HEK293 (cell line): ENCODE data around the gene CHD2.

ENCODE experiments used
- YY1 ChIP-seq: fragments of 450-650 bp; formaldehyde crosslinking; IDR thresholded peaks from 2 replicates; pipeline ENCODE4 v1.5.1; 2018; ENCODE audit warnings: missing biosample characterization, missing genetic modification characterization
- ZBTB7A ChIP-seq: fragments of 450-650 bp; formaldehyde crosslinking; IDR thresholded peaks from 2 replicates; pipeline ENCODE4 v1.5.1; 2016; ENCODE audit warnings: low read depth, missing biosample characterization, missing genetic modification characterization
- ZNF138 ChIP-seq: fragments of 450-650 bp; formaldehyde crosslinking; IDR thresholded peaks from 2 replicates; pipeline ENCODE4 v1.5.1; 2016; ENCODE audit warnings: missing biosample characterization, missing genetic modification characterization, borderline replicate concordance
- ZNF274 ChIP-seq, 2 experiments: fragments of 200-500 bp in 1 of 2; fragments of 450-650 bp in 1 of 2; sonication (Bioruptor generic) in 1 of 2; formaldehyde crosslinking in 1 of 2; IDR thresholded peaks; 2 replicates each; pipeline versions ENCODE4 v1.5.1 to v1.6.1; 2014 to 2016; ENCODE audit warnings: borderline replicate concordance in 1 of 2, inconsistent platforms in 1 of 2, low read length in 1 of 2, missing biosample characterization in 1 of 2, missing genetic modification characterization in 1 of 2
- ZNF571 ChIP-seq: fragments of 450-650 bp; formaldehyde crosslinking; IDR thresholded peaks from 2 replicates; pipeline ENCODE4 v1.5.0; 2017; ENCODE audit warnings: missing biosample characterization, missing genetic modification characterization
- ZNF629 ChIP-seq: fragments of 450-650 bp; formaldehyde crosslinking; IDR thresholded peaks from 2 replicates; pipeline ENCODE4 v1.5.1; 2017; ENCODE audit warnings: missing biosample characterization, missing genetic modification characterization
- ZNF707 ChIP-seq: fragments of 450-650 bp; formaldehyde crosslinking; IDR thresholded peaks from 2 replicates; pipeline ENCODE4 v1.5.1; 2016; ENCODE audit warnings: missing biosample characterization, missing genetic modification characterization
- ZNF768 ChIP-seq: fragments of 450-650 bp; formaldehyde crosslinking; IDR thresholded peaks from 2 replicates; pipeline ENCODE4 v1.5.1; 2018; ENCODE audit warnings: missing biosample characterization, mild to moderate bottlenecking, missing genetic modification characterization
- TF ChIP-seq, protein P1 (sequence below): fragments of 450-650 bp; formaldehyde crosslinking; IDR thresholded peaks from 2 replicates; pipeline ENCODE4 v1.5.1; 2016; ENCODE audit warnings: missing biosample characterization, missing genetic modification characterization
- TF ChIP-seq, protein P2 (sequence below): fragments of 450-650 bp; formaldehyde crosslinking; IDR thresholded peaks from 2 replicates; pipeline ENCODE4 v1.5.1; 2016; ENCODE audit warnings: missing biosample characterization, missing genetic modification characterization

DNA sequence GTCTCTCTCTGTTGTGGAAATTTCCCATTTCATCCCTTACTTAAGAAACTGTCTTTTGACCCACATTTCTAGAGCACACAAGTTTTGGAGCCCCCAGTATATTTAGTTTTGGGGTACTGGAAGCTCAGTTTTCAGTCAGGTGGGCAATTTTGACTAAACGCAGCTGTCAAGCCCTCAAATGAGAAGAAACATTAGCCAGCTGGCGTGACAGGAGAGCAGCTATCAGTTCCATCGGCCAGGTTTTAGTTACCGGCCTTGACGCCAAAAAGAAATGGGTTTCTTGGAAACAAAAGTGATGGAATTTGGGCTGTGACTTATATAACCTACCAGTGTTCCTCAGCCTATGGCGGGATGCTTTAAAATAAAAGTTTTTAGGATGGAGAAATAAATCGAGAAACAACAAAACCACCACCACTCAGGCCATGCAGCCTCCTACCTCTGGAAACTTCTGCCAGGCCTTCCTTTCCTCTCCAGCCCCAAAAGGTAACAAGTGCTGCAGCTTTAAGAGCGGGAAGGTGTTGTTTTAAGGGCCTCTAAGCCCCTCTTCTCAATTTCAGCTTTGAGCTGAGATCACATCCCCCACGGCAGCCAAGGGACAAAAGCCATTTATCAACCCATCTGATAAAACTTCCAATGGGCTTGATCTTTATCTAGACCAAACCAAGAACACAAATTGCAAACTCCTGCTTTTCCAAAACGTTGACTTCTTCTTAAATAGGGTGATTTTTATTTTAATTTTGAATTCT lies 170.6 kb downstream of the CHD2 start:
- no peak for TF ChIP-seq ZBTB7A (tag by site-specific recombination)
- TF ChIP-seq, protein P1, sequence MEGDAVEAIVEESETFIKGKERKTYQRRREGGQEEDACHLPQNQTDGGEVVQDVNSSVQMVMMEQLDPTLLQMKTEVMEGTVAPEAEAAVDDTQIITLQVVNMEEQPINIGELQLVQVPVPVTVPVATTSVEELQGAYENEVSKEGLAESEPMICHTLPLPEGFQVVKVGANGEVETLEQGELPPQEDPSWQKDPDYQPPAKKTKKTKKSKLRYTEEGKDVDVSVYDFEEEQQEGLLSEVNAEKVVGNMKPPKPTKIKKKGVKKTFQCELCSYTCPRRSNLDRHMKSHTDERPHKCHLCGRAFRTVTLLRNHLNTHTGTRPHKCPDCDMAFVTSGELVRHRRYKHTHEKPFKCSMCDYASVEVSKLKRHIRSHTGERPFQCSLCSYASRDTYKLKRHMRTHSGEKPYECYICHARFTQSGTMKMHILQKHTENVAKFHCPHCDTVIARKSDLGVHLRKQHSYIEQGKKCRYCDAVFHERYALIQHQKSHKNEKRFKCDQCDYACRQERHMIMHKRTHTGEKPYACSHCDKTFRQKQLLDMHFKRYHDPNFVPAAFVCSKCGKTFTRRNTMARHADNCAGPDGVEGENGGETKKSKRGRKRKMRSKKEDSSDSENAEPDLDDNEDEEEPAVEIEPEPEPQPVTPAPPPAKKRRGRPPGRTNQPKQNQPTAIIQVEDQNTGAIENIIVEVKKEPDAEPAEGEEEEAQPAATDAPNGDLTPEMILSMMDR (tag by site-specific recombination): no peak
- TF ChIP-seq YY1 (tag by site-specific recombination): no peak
- TF ChIP-seq ZNF138 (tag by site-specific recombination): no peak
- TF ChIP-seq ZNF768: no peak
- TF ChIP-seq ZNF707: no peak
- no peak for TF ChIP-seq ZNF571 (tag by site-specific recombination)
- TF ChIP-seq, protein P2, sequence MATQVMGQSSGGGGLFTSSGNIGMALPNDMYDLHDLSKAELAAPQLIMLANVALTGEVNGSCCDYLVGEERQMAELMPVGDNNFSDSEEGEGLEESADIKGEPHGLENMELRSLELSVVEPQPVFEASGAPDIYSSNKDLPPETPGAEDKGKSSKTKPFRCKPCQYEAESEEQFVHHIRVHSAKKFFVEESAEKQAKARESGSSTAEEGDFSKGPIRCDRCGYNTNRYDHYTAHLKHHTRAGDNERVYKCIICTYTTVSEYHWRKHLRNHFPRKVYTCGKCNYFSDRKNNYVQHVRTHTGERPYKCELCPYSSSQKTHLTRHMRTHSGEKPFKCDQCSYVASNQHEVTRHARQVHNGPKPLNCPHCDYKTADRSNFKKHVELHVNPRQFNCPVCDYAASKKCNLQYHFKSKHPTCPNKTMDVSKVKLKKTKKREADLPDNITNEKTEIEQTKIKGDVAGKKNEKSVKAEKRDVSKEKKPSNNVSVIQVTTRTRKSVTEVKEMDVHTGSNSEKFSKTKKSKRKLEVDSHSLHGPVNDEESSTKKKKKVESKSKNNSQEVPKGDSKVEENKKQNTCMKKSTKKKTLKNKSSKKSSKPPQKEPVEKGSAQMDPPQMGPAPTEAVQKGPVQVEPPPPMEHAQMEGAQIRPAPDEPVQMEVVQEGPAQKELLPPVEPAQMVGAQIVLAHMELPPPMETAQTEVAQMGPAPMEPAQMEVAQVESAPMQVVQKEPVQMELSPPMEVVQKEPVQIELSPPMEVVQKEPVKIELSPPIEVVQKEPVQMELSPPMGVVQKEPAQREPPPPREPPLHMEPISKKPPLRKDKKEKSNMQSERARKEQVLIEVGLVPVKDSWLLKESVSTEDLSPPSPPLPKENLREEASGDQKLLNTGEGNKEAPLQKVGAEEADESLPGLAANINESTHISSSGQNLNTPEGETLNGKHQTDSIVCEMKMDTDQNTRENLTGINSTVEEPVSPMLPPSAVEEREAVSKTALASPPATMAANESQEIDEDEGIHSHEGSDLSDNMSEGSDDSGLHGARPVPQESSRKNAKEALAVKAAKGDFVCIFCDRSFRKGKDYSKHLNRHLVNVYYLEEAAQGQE (tag by site-specific recombination): no peak
- TF ChIP-seq ZNF629 (tag by site-specific recombination): no peak
- TF ChIP-seq ZNF274 (IDR thresholded peaks at IDR 0.05; ENCODE audit: low read length): no peak
- TF ChIP-seq ZNF274 (tag by site-specific recombination; IDR thresholded peaks at IDR 0.05; ENCODE audit: borderline replicate concordance): no peak
